AG10803 (cell line): ENCODE measurements around the gene GNAS-AS1.

ENCODE experiments used
- DNase-seq: peaks from one replicate; pipeline ENCODE4 v3.0.0; 2010; ENCODE audit warnings: low read depth
- H3K4me3 ChIP-seq: 2 replicates; pipeline ENCODE4 v1.5.1; 2011; ENCODE audit warnings: mild to moderate bottlenecking, low read length, control low read depth
- CTCF ChIP-seq: conservative IDR thresholded peaks from 2 replicates; pipeline ENCODE4 v1.5.1; 2011; ENCODE audit warnings: mild to moderate bottlenecking, low read length, control low read depth, inconsistent platforms

GNAS-AS1 gene

GRCh38 chr20:58891086-58891717 is 40.5 kb upstream of the GNAS-AS1 start:
- no peak for TF ChIP-seq CTCF
- DNase-seq = peak; percentile 76
- H3K4me3 ChIP-seq = peak overlapping the region; percentile 77

GRCh38 chr20:58890518-58891085 is 39.9 kb upstream of the GNAS-AS1 start:
- peak overlapping the region; percentile 71 for H3K4me3 ChIP-seq
- DNase-seq = peak; percentile 75
- TF ChIP-seq CTCF = no peak

GRCh38 chr20:58889798-58890517 is 39.3 kb upstream of the GNAS-AS1 start:
- no peak for TF ChIP-seq CTCF
- DNase-seq = no peak
- H3K4me3 ChIP-seq = peak overlapping the region; percentile 71

GRCh38 chr20:58889334-58889760 is 38.6 kb upstream of the GNAS-AS1 start:
- no peak for TF ChIP-seq CTCF
- peak overlapping the region; percentile 71 for H3K4me3 ChIP-seq
- DNase-seq = no peak

GRCh38 chr20:58888521-58889333 is 38.0 kb upstream of the GNAS-AS1 start:
- TF ChIP-seq CTCF = no peak
- DNase-seq = peak; percentile 81
- peak overlapping the region; percentile 78 for H3K4me3 ChIP-seq

GRCh38 chr20:58888103-58888502 is 37.4 kb upstream of the GNAS-AS1 start:
- no peak for DNase-seq
- peak overlapping the region; percentile 78 for H3K4me3 ChIP-seq
- TF ChIP-seq CTCF = no peak
